Neural crest cell (in vitro differentiated cells): ENCODE data around the gene ENHO. TPM values are rescaled to one million over a fixed set of nuclear protein-coding genes. Genes with fewer than 3 reads are reported as not detected.
"Not testable (repeated sequence)": the region's sequence is repeated elsewhere in the genome, so short reads cannot be mapped to it uniquely, and the experiment has no call there.

Source experiments
- DNase-seq: peaks from one replicate; pipeline ENCODE4 v3.0.0; 2021; ENCODE audit warnings: low read depth, mixed read lengths, low spot score
- H3K27ac Mint-ChIP-seq: one replicate; pipeline ENCODE4 v1.8.0; 2021; ENCODE audit warnings: mild to moderate bottlenecking, mixed read lengths; ENCODE audit not compliant: unreplicated experiment
- H3K27me3 Mint-ChIP-seq: 2 replicates; pipeline ENCODE4 v1.8.0; 2021; ENCODE audit warnings: low read depth, mild to moderate bottlenecking, mixed read lengths
- H3K36me3 Mint-ChIP-seq: 2 replicates; pipeline ENCODE4 v1.8.0; 2021; ENCODE audit warnings: low read depth, mild to moderate bottlenecking, mixed read lengths
- H3K4me1 Mint-ChIP-seq: 2 replicates; pipeline ENCODE4 v1.8.0; 2021; ENCODE audit warnings: mixed read lengths
- H3K4me3 Mint-ChIP-seq: one replicate; pipeline ENCODE4 v1.8.0; 2021; ENCODE audit warnings: mild to moderate bottlenecking, mixed read lengths
- H3K9me3 Mint-ChIP-seq: 2 replicates; pipeline ENCODE4 v1.8.0; 2021; ENCODE audit warnings: mixed read lengths
- total RNA-seq: library from RNA; stranded (reverse); gene quantifications from 2 replicates; pipeline ENCODE4 v1.2.1, GENCODE V29; 2021
- TF ChIP-seq, protein P1 (sequence below): fragments of 200-600 bp; sonication (generic); conservative IDR thresholded peaks from 2 replicates; pipeline ENCODE4 v1.5.0; 2021; ENCODE audit warnings: antibody characterized with exemption, mild to moderate bottlenecking

Gene ENHO
- total RNA-seq, 1 donor from 2014 or later = 13.2 TPM

GRCh38 chr9:34491596-34491995, 31.2 kb downstream of the ENHO start:
- no peak for DNase-seq
- no peaks in the 10 kb centered on the region for H3K9me3 Mint-ChIP-seq
- peaks cover 27% of the 10 kb centered on the region for H3K27me3 Mint-ChIP-seq
- TF ChIP-seq, protein P1, sequence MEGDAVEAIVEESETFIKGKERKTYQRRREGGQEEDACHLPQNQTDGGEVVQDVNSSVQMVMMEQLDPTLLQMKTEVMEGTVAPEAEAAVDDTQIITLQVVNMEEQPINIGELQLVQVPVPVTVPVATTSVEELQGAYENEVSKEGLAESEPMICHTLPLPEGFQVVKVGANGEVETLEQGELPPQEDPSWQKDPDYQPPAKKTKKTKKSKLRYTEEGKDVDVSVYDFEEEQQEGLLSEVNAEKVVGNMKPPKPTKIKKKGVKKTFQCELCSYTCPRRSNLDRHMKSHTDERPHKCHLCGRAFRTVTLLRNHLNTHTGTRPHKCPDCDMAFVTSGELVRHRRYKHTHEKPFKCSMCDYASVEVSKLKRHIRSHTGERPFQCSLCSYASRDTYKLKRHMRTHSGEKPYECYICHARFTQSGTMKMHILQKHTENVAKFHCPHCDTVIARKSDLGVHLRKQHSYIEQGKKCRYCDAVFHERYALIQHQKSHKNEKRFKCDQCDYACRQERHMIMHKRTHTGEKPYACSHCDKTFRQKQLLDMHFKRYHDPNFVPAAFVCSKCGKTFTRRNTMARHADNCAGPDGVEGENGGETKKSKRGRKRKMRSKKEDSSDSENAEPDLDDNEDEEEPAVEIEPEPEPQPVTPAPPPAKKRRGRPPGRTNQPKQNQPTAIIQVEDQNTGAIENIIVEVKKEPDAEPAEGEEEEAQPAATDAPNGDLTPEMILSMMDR = no peak
- H3K27ac Mint-ChIP-seq = no peak overlapping the region
- no peaks in the 10 kb centered on the region for H3K4me1 Mint-ChIP-seq
- H3K4me3 Mint-ChIP-seq = no peak overlapping the region
- H3K36me3 Mint-ChIP-seq = no peaks in the 10 kb centered on the region

GRCh38 chr9:34490760-34491159, 32.0 kb downstream of the ENHO start:
- Mint-ChIP-seq H3K9me3 (no peaks in the 10 kb centered on the region), H3K36me3 (no peaks in the 10 kb centered on the region), H3K27ac (no peak overlapping the region), H3K4me3 (no peak overlapping the region), H3K27me3 (peaks cover 27% of the 10 kb centered on the region), H3K4me1 (peaks cover 2% of the 10 kb centered on the region)
- TF ChIP-seq, protein P1 = no peak
- DNase-seq = no peak

DNA sequence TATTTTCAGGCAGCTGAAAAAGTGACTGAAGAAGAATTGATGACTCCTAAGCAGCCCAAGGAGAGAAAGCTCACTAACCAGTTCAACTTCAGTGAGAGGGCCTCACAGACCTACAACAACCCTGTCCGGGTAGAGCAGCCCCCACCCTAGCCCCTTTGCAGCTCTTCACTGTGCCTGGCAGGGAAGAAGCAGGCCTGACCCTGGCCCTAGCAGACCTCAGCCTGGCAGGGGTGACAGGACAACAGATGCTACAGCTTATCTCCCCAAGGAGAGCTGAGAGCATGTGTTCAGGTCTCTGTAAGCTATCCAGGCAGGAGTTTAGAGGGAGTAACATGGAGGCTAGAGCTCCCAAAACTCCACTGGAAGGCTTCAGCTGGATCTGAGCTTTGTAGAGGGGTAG, 32.4 kb downstream of the ENHO start:
- Mint-ChIP-seq H3K27me3 (peaks cover 27% of the 10 kb centered on the region), H3K4me1 (peaks cover 6% of the 10 kb centered on the region)

GRCh38 chr9:34486572-34486971, 36.2 kb downstream of the ENHO start:
- TF ChIP-seq, protein P1 = no peak
- no peak for DNase-seq
- Mint-ChIP-seq H3K27me3 (peaks cover 18% of the 10 kb centered on the region), H3K27ac (no peak overlapping the region), H3K36me3 (no peaks in the 10 kb centered on the region), H3K4me3 (no peak overlapping the region), H3K4me1 (peaks cover 12% of the 10 kb centered on the region), H3K9me3 (peaks cover under 1% of the 10 kb centered on the region)

More for the DNA sequence above, 32.4 kb downstream of the ENHO start:
- H3K9me3 Mint-ChIP-seq = no peaks in the 10 kb centered on the region
- H3K36me3 Mint-ChIP-seq = no peaks in the 10 kb centered on the region
- no peak overlapping the region for H3K27ac Mint-ChIP-seq
- TF ChIP-seq, protein P1 = no peak
- no peak for DNase-seq
- no peak overlapping the region for H3K4me3 Mint-ChIP-seq

GRCh38 chr9:34485822-34486221, 37.0 kb downstream of the ENHO start:
- Mint-ChIP-seq H3K9me3 (peaks cover 3% of the 10 kb centered on the region), H3K36me3 (no peaks in the 10 kb centered on the region), H3K27me3 (peaks cover 13% of the 10 kb centered on the region), H3K27ac (no peak overlapping the region), H3K4me3 (no peak overlapping the region), H3K4me1 (peaks cover 12% of the 10 kb centered on the region)
- TF ChIP-seq, protein P1 = no peak
- DNase-seq = no peak

DNA sequence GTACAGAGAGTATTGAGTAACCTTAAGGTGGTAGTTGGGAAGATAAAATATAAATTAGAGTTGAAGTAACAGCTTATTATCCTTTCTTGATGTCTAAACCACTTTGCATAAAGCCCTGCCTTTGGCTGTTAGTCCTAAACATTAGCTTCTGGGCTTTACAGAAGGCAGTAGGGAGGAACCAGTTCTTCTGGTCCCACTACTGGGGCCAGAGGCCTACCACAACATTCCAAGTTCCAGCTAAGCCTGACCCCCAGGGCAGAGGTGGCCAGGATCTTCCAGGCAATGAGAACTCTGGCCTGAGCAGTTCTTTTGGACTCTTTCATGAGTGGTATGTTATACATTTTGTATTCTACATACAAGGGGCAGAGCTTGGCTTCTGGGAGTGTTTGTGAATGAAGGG, 38.1 kb downstream of the ENHO start:
- no peak for DNase-seq
- TF ChIP-seq, protein P1 = no peak
- peaks cover 13% of the 10 kb centered on the region for H3K27me3 Mint-ChIP-seq
- H3K27ac Mint-ChIP-seq = no peak overlapping the region
- H3K4me1 Mint-ChIP-seq = peaks cover 15% of the 10 kb centered on the region
- no peaks in the 10 kb centered on the region for H3K36me3 Mint-ChIP-seq
- H3K4me3 Mint-ChIP-seq = no peak overlapping the region
- H3K9me3 Mint-ChIP-seq = peaks cover 3% of the 10 kb centered on the region

- H3K36me3 Mint-ChIP-seq, H3K4me3 Mint-ChIP-seq, H3K27me3 Mint-ChIP-seq, H3K9me3 Mint-ChIP-seq, H3K27ac Mint-ChIP-seq, DNase-seq: not testable (repeated sequence)
- H3K4me1 Mint-ChIP-seq = peaks cover 18% of the 10 kb centered on the region
These were observed 40.0 kb downstream of the ENHO start for GRCh38 chr9:34482746-34483145.

DNA sequence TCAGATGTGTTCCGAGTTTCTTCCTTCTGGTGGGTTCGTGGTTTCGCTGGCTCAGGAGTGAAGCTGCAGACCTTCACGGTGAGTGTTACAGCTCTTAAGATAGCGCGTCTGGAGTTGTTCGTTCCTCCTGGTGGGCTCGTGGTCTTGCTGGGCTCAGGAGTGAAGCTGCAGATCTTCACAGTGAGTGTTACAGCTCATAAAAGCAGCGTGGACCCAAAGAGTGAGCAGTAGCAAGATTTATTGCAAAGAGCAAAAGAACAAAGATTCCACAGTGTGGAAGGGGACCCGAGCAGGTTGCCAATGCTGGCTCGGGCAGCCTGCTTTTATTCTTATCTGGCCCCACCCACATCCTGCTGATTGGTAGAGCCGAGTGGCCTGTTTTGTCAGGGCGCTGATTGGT, 41.2 kb downstream of the ENHO start:
- H3K4me3 Mint-ChIP-seq, H3K27ac Mint-ChIP-seq, H3K36me3 Mint-ChIP-seq, H3K9me3 Mint-ChIP-seq, DNase-seq: not testable (repeated sequence)
- H3K27me3 Mint-ChIP-seq = peaks cover 14% of the 10 kb centered on the region
- H3K4me1 Mint-ChIP-seq = peaks cover 18% of the 10 kb centered on the region
